Erythroblast (primary cell): ENCODE results near the gene CRPPA.

Experiments used
- GATA1 ChIP-seq: IDR thresholded peaks from 2 replicates; pipeline ENCODE4 v1.6.1; 2011; ENCODE audit warnings: low read depth, mild to moderate bottlenecking, control low read depth, low read length, moderate library complexity
- POLR2A ChIP-seq: IDR thresholded peaks from 2 replicates; pipeline ENCODE4 v1.6.1; 2011; ENCODE audit warnings: mild to moderate bottlenecking, low read length

GRCh38 chr7:16417906-16418305, 3.4 kb downstream of the CRPPA start:
- TF ChIP-seq POLR2A (no peak), GATA1 (no peak)
